Muscle layer of duodenum (tissue), 2 donors: ENCODE results near the gene NCOR2.

Source experiments
- H3K27ac ChIP-seq: one replicate; pipeline ENCODE4 v1.7.0; 2013; ENCODE audit warnings: mild to moderate bottlenecking, low read length
- H3K27me3 ChIP-seq: one replicate; pipeline ENCODE4 v1.7.0; 2013; ENCODE audit warnings: low read depth, mild to moderate bottlenecking, control low read depth, low read length
- H3K36me3 ChIP-seq, 2 donors: one replicate each; pipeline ENCODE4 v1.7.0; 2013; ENCODE audit warnings: low read length in 2 of 2, control low read depth in 1 of 2, mild to moderate bottlenecking in 1 of 2; ENCODE audit not compliant: insufficient read depth in 2 of 2, control insufficient read depth in 1 of 2
- H3K4me1 ChIP-seq, 2 donors: one replicate each; pipeline ENCODE4 v1.7.0; 2013; ENCODE audit warnings: low read length in 2 of 2, mild to moderate bottlenecking in 2 of 2, control low read depth in 1 of 2, moderate library complexity in 1 of 2; ENCODE audit not compliant: insufficient read depth in 2 of 2, control insufficient read depth in 1 of 2
- H3K4me3 ChIP-seq, 2 donors: one replicate each; pipeline ENCODE4 v1.7.0; 2013; ENCODE audit warnings: low read length in 2 of 2, low read depth in 1 of 2, mild to moderate bottlenecking in 1 of 2
- H3K9me3 ChIP-seq, 2 donors: one replicate each; pipeline ENCODE4 v1.7.0; 2013; ENCODE audit warnings: low read length in 2 of 2, control low read depth in 1 of 2, mild to moderate bottlenecking in 1 of 2; ENCODE audit not compliant: control insufficient read depth in 1 of 2
- donor health status: healthy.

NCOR2 gene

DNA sequence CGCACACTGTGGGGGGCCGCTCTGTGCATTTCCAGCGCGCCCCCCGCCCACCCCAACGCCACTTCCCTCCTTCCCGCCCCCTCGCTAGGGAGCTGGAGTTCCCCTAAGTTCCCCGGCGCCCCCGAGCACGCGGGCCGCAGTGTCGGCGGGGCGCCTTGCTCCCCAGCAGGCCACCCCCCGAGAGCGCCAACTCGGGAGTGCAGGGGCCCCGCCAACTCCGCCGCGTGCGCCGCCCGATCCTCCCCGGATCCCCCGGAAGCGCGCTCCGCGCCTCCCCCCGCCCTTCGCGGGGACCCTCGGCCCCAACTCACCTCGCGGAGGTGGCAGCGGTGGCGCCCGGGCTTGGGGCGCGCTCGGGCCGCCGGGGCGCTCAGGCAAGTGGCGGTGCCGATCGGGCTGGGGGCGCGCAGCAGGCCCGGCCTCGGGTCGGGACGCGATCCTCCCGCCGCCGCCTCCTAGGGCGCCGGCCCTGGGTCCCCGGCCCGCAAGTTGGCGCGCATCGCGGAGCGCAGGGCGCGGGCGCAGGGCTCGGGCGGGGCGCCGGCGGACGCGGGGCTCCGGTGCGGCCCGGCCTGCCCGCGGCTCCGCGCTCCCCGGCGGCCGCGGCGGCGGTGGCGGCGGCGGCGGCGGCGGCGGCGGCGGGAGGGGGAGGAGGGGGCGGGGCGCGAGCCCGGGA is at the start of gene NCOR2:
NCOR2 (minus strand) TSS at position 616 of the 676 bp plus-strand sequence. CDS start 72,361 bp downstream, outside the sequence.
- peak within 1 kb of the TSS; percentile 69 to 90 for H3K4me3 ChIP-seq
- H3K36me3 ChIP-seq = no peaks in the 10 kb centered on the region
- no peaks in the 10 kb centered on the region for H3K27me3 ChIP-seq
- peaks cover 4 to 49% of the 10 kb centered on the region in 2 donors for H3K4me1 ChIP-seq
- H3K9me3 ChIP-seq = no peaks in the 10 kb centered on the region
- peak within 1 kb of the TSS; percentile 77 for H3K27ac ChIP-seq

DNA sequence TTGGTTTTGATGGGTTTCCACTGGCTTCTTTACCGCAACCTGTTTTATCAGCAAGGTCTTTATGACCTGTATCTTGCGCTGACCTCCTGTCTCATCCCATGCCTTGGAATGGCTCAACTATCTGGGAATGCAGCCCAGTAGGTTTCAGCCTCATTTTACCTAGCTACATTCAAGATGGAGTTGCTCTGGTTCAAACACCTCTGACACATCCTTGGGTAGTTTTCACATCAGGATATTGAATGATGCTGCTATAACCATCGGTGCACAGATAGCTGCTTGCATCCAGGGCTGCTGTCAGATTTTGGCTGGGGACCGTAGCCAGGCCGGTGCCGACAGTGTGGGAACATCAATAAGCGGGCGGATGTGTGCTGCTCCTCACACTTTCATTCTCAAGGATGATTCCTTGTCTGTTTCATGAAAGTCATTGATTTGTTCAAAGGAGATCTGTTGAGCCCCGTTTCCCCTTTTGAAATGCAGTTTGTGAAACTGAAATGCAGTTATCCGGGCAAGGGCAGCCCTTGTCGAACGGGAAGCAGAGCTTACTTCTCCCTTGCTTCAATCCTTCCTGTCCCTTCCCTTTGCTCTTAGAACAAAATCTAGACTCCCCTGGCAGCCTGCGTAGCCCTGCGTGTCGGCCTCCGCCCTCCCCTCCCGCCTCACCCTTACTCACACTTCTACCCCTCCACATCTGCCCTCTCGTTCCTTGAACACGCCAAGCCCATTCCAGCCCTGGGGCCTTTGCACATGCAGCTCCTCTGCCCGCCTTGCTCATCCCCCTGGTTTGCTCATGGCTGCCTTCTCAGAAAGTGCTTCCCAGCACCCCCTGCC is 49.2 kb upstream of the NCOR2 start:
- Histone ChIP-seq H3K27me3 (no peaks in the 10 kb centered on the region), H3K36me3 (no peaks in the 10 kb centered on the region), H3K4me1 (peaks cover 0 to 18% of the 10 kb centered on the region in 2 donors), H3K27ac (no peak overlapping the region), H3K4me3 (no peak overlapping the region), H3K9me3 (no peaks in the 10 kb centered on the region)

DNA sequence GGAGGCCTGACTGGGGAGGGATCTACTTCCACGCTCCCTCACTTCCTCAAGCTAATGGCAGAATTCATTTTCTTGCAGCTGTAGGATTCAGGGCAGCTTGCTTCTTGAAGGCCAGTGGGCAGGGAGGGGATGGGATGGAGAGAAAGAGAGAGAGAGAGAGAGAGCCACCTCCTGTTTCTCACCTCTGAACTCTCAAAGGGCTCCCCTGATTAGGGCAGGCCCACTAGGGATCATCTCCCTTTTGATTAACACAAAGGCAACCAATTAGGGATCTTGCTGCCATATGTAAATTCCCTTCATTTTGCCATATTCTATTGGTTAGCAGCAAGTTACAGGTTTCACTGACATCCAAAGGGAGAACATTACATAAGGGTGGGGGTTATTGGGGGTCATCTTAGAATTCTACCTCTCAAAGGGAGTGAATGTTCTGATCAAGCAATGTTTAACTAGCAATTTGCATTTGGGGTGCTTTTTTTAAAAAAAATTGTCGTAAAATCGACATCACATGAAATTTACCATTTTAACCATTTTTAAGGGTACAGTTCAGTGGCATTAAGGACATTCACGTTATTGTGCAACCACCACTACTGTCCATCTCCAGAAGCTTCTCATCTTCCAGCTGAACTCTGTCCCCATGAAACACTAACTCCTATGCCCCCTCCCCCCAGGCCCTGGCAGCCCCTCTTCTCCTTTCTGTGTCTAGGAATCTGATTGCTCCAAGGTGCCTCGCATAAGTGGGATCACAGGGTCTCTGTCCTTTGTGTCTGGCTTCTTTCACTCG is 47.3 kb upstream of the NCOR2 start:
- peaks cover 3% of the 10 kb centered on the region for H3K27me3 ChIP-seq

DNA sequence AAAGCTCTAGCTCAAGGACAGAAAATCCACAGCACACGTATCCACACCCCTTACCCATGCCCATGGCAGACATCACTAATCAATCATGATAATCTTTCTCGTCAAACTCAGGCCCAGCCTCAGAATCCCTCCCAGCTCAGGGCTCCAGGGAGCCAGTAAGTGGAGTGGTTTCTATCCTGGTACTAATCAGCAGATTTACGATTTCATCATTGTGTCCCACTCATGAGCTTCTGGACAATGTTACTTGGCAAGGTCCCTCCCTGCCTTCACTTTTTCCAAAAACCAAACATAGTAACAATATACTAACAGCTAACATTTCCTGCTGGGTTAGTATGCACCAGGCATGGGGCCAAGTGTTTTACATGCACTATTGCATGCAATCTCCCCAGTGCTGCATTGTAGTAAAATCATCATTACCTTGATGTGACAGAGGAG is 45.8 kb upstream of the NCOR2 start:
- H3K4me1 ChIP-seq = peaks cover 12 to 17% of the 10 kb centered on the region in 2 donors
- no peak overlapping the region for H3K4me3 ChIP-seq
- H3K36me3 ChIP-seq = no peaks in the 10 kb centered on the region
- no peak overlapping the region for H3K27ac ChIP-seq
- H3K27me3 ChIP-seq = peaks cover 3% of the 10 kb centered on the region
- no peaks in the 10 kb centered on the region for H3K9me3 ChIP-seq

More for the DNA sequence above, 47.3 kb upstream of the NCOR2 start:
- H3K36me3 ChIP-seq = no peaks in the 10 kb centered on the region
- H3K27ac ChIP-seq = no peak overlapping the region
- H3K4me1 ChIP-seq = peaks cover 0 to 6% of the 10 kb centered on the region in 2 donors
- no peaks in the 10 kb centered on the region for H3K9me3 ChIP-seq
- no peak overlapping the region for H3K4me3 ChIP-seq

DNA sequence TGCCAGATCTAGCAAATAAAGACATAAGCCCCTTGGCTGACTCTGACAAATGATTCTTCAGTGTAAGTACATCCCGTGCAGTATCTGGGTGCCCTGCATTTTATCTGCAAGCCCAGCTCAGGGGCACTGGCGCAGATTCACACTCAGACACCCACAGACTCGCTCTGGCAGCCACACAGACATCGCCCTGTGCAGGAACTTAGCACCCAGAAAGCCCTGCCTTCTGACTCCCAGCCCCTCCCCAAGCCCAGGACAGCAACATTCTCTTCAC is 44.9 kb upstream of the NCOR2 start:
- H3K27ac ChIP-seq = no peak overlapping the region
- no peaks in the 10 kb centered on the region for H3K36me3 ChIP-seq
- H3K4me3 ChIP-seq = no peak overlapping the region
- H3K27me3 ChIP-seq = peaks cover 3% of the 10 kb centered on the region
- H3K4me1 ChIP-seq = peaks cover 14 to 17% of the 10 kb centered on the region in 2 donors
- H3K9me3 ChIP-seq = no peaks in the 10 kb centered on the region

DNA sequence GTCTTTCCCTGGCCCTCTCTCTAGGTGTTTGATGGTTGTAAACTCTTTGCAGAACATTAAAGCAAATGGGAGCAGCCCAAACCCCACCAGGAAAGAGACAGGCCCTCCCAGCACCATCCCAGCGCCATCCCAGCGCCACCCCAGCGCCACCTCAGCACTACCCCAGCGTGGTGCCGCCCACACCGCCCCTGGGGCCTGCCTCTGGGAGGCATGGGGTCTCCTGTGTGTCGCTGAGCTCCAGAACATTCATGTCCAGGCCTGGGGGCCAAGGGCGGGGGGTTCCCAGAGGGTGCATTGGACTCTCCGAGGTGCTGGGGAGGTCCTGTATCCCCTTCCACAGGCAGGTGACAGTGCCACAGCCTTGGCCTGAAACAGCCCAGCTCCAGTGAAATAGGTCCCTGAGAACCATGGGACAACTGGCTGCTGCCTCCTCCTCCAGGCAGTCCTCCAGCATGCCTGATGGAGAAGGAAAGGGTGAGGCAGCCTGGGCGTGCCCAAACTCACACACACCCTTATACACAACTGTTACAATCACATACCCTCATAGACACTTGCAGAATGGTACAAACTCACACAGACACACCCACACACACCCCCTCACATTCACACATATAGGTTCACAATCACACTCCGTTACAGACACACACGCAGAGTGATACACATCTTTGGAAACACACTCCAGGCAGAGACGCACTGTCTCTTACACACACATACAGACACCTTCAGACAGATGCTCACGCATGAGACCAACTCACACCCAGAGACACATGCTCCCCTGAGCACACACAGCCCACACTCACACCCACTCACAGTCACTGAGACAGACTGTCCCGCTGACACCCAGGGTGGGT is 44.4 kb upstream of the NCOR2 start:
- H3K27ac ChIP-seq = no peak overlapping the region

DNA sequence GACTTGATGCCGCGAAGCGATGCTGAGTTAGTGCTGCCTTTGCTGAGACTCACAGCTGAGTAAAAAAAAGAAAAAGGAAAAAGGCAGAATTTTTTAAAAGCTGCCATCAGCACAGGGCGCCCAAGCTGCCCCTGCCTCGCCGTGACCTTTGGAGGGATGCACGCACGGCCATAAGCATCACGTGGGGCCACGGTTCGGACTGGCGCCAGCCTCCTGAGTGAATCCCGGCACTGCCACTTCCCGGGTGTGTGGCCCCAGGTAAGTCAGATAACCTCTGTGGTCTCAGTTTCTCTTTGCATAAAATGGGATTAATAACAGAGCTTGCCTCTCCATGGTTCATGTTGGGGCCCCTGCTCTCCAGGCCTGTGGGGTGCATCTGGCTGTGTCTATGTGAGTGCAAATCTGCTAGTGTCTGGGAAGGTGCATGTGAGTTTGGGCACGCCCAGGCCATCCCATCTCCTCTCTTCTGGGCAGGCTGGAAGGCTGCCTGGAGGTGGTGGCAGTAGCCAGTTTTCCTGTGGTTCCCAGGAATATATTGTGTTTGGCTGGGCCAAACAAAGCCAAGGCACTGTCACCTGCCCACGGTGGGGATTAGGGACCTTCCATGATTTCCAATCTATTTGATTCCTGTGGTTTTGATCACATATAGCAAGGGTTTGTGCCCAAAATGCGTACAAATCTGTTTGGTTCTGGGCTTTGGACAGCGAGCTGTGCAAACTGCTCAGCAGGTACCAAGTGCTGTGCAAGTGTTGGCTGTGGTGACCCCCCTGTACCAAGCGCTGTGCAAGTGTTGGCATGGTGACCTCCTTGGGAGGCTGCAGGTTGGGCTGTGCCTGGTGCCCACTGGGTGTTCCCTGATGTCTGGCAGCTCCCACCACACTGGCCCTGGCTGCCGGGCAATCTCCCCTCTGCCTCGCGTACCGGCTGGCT is 43.5 kb upstream of the NCOR2 start:
- H3K9me3 ChIP-seq = no peaks in the 10 kb centered on the region
- H3K36me3 ChIP-seq = no peaks in the 10 kb centered on the region
- H3K4me3 ChIP-seq = no peak overlapping the region
- H3K27ac ChIP-seq = no peak overlapping the region
- H3K27me3 ChIP-seq = peaks cover 3% of the 10 kb centered on the region
- H3K4me1 ChIP-seq = peaks cover 14 to 17% of the 10 kb centered on the region in 2 donors

More for the DNA sequence above, 44.4 kb upstream of the NCOR2 start:
- no peaks in the 10 kb centered on the region for H3K36me3 ChIP-seq
- H3K4me1 ChIP-seq = peaks cover 14 to 17% of the 10 kb centered on the region in 2 donors
- H3K27me3 ChIP-seq = peaks cover 3% of the 10 kb centered on the region
- H3K4me3 ChIP-seq = no peak overlapping the region
- no peaks in the 10 kb centered on the region for H3K9me3 ChIP-seq

DNA sequence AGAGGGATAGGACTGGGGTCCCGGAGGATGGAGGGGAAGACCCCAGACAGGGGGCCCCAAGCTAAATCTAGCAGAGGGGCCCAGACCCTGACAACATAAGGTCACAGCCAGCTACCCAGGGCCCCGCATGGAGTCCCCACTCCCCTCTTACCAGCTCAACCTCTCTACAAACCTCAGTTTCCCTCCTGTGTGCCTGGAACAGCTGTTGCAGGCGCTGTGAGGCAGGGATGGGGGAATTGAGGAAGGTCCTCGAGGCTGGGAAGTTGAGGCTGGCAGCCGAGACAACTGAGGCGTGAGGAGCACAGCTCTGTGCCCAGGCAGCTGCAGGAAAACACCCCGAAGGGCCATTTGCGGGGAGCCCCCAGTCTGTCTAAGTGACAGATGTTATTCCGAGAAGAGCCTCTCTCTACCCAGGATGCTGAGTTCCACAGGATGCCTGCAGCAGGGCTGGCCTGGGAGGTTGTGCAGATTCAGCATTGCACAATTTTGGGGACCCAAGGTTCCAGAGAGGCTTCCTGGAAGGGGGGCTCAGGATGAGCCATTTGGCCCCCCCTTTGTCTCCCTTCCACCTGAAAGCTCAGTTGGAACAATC is 42.7 kb upstream of the NCOR2 start:
- Histone ChIP-seq H3K27me3 (peaks cover 3% of the 10 kb centered on the region), H3K27ac (no peak overlapping the region), H3K4me3 (no peak overlapping the region), H3K4me1 (peaks cover 14 to 17% of the 10 kb centered on the region in 2 donors), H3K9me3 (no peaks in the 10 kb centered on the region), H3K36me3 (no peaks in the 10 kb centered on the region)

DNA sequence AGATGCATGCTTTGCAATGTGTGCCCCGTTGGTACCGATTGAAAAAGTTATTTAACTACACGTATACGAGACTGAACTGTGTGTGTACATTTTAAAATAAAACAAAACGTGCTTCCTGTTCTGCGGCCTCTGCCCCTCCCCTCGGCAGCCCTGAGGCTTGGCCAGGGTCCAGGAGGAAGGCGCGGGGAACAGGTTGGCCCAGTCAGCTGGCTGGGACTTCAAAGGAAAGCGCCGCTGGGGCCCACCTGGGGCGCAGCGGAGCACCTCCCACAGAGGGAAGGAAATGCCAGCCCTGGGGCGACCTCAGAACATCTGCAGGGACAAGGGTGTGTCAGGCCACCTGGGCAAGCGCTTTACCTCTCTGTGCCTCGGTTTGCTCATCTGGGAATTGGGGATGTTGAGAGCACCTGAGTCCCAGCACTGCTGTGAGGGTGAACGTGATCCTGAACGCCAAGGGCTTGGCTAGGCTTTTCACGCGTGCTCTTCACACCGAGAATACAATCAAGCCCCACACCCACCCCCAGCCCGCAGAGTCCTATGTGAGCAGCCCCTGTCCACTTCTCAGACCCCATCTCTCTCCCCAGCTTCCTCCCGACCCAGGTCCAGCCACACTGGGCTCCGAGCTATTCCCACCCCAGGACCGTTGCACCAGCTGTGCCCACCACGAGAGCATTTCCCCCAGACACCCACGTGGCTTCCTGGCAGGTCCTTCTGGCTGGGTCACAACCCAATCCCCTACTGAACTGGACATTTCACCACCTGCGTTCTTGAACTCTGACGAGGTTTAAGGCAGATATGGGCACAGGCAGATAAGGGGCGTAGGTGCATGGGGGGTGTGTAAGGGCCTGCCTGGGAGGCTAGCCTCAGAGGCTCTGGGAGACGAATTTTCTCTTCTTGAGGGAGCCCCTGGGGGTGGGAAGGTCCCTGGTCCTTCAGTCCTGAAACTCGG is 41.9 kb upstream of the NCOR2 start:
- no peaks in the 10 kb centered on the region for H3K36me3 ChIP-seq
- peaks cover 3% of the 10 kb centered on the region for H3K27me3 ChIP-seq
- no peak overlapping the region for H3K4me3 ChIP-seq
- peaks cover 14 to 23% of the 10 kb centered on the region in 2 donors for H3K4me1 ChIP-seq
- peak overlapping the region; percentile 62 for H3K27ac ChIP-seq
- no peaks in the 10 kb centered on the region for H3K9me3 ChIP-seq
